Fibroblast of mammary gland (primary cell): Measurements from ENCODE around the gene MARCHF3.

Experiments
- DNase-seq: peaks from one replicate; pipeline ENCODE4 v3.0.0-alpha.2; 2010; ENCODE audit warnings: low read depth
- H3K4me3 ChIP-seq: 2 replicates; pipeline ENCODE4 v1.5.1; 2011; ENCODE audit warnings: low read depth, mild to moderate bottlenecking, low read length, moderate library complexity; ENCODE audit not compliant: control insufficient read depth
- CTCF ChIP-seq: conservative IDR thresholded peaks from 2 replicates; pipeline ENCODE4 v1.5.1; 2011; ENCODE audit warnings: low read depth, low read length, inconsistent platforms; ENCODE audit not compliant: control insufficient read depth, insufficient read depth

Gene MARCHF3

GRCh38 chr5:126988021-126988569 is 42.3 kb downstream of the MARCHF3 start:
- TF ChIP-seq CTCF, result no peak
- no peak overlapping the region for H3K4me3 ChIP-seq
- DNase-seq, result no peak

- no peak for TF ChIP-seq CTCF
- H3K4me3 ChIP-seq, result no peak overlapping the region
- no peak for DNase-seq
Observed at GRCh38 chr5:126987271-126987899, 43.0 kb downstream of the MARCHF3 start.

- H3K4me3 ChIP-seq, result no peak overlapping the region
- no peak for TF ChIP-seq CTCF
- DNase-seq, result no peak
Observed at GRCh38 chr5:126984632-126985031, 45.7 kb downstream of the MARCHF3 start.

- no peak for TF ChIP-seq CTCF
- no peak overlapping the region for H3K4me3 ChIP-seq
- no peak for DNase-seq
Observed at GRCh38 chr5:126983874-126984266, 46.5 kb downstream of the MARCHF3 start.

GRCh38 chr5:126982926-126983873 is 47.2 kb downstream of the MARCHF3 start:
- TF ChIP-seq CTCF, result no peak
- no peak overlapping the region for H3K4me3 ChIP-seq
- DNase-seq, result no peak

GRCh38 chr5:126982202-126982601 is 48.2 kb downstream of the MARCHF3 start:
- TF ChIP-seq CTCF, result no peak
- no peak for DNase-seq
- no peak overlapping the region for H3K4me3 ChIP-seq
